ENCODE data around the gene GRID2. TPM values are rescaled to one million over a fixed set of nuclear protein-coding genes. Genes with fewer than 3 reads are reported as not detected.

Gene GRID2
- total and polyA plus RNA-seq, 2 experiments from 2014 or later, result 0.12 TPM; not detected in 1

GRCh38 chr4:93065790-93066189, 762.0 kb downstream of the GRID2 start:
- Histone ChIP-seq H3K27ac (no peak overlapping the region), H3K4me3 (no peak overlapping the region), H3K27me3 (no peaks in the 10 kb centered on the region), H3K36me3 (no peaks in the 10 kb centered on the region), H3K4me1 (ENCODE audit: low read depth) (no peaks in the 10 kb centered on the region), H3K9me3 (ENCODE audit: low read depth) (no peaks in the 10 kb centered on the region)
- DNase-seq (ENCODE audit: low read depth in 1 of 2, low spot score in 1 of 2), result no peak
- TF ChIP-seq CTCF (IDR thresholded peaks at IDR 0.05; ENCODE audit: low read depth, low read length), result no peak

GRCh38 chr4:93066749-93067148, 763.0 kb downstream of the GRID2 start:
- peak in 1 of 2 donors; percentile 1 for DNase-seq (ENCODE audit: low read depth in 1 of 2, low spot score in 1 of 2)
- Histone ChIP-seq H3K9me3 (ENCODE audit: low read depth) (no peaks in the 10 kb centered on the region), H3K4me3 (no peak overlapping the region), H3K4me1 (ENCODE audit: low read depth) (no peaks in the 10 kb centered on the region), H3K27ac (no peak overlapping the region), H3K36me3 (no peaks in the 10 kb centered on the region), H3K27me3 (no peaks in the 10 kb centered on the region)
- no peak for TF ChIP-seq CTCF (IDR thresholded peaks at IDR 0.05; ENCODE audit: low read depth, low read length)

DNA sequence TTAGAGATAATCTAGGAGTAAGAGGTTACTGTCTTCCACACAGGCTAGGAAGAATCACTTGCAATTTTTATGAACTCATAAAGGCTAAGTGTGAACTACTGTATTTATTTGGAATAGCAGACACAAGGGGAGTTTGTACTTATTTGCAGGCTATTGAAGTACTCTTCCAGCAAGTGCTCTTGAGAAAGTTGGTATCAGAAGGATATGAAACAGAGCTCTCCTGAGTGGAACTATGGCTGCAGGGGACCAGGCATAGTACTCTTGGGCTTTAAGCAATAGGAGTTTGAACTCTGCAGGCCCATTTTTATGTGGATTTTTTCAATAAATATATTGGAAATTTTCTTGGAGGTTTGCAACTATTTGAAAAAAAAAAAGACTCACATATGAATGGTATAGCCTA, 768.5 kb downstream of the GRID2 start:
- Histone ChIP-seq H3K27ac (no peak overlapping the region), H3K9me3 (ENCODE audit: low read depth) (no peaks in the 10 kb centered on the region), H3K4me3 (no peak overlapping the region), H3K4me1 (ENCODE audit: low read depth) (no peaks in the 10 kb centered on the region), H3K36me3 (no peaks in the 10 kb centered on the region), H3K27me3 (no peaks in the 10 kb centered on the region)
- TF ChIP-seq CTCF (IDR thresholded peaks at IDR 0.05; ENCODE audit: low read depth, low read length), result no peak
- DNase-seq (ENCODE audit: low read depth in 1 of 2, low spot score in 1 of 2), result no peak

- DNase-seq (ENCODE audit: low read depth in 1 of 2, low spot score in 1 of 2), result no peak
- Histone ChIP-seq H3K4me1 (ENCODE audit: low read depth) (no peaks in the 10 kb centered on the region), H3K27ac (no peak overlapping the region), H3K4me3 (no peak overlapping the region), H3K9me3 (ENCODE audit: low read depth) (no peaks in the 10 kb centered on the region), H3K36me3 (no peaks in the 10 kb centered on the region), H3K27me3 (no peaks in the 10 kb centered on the region)
- TF ChIP-seq CTCF (IDR thresholded peaks at IDR 0.05; ENCODE audit: low read depth, low read length), result no peak
These were observed 776.5 kb downstream of the GRID2 start for GRCh38 chr4:93080316-93080715.

DNA sequence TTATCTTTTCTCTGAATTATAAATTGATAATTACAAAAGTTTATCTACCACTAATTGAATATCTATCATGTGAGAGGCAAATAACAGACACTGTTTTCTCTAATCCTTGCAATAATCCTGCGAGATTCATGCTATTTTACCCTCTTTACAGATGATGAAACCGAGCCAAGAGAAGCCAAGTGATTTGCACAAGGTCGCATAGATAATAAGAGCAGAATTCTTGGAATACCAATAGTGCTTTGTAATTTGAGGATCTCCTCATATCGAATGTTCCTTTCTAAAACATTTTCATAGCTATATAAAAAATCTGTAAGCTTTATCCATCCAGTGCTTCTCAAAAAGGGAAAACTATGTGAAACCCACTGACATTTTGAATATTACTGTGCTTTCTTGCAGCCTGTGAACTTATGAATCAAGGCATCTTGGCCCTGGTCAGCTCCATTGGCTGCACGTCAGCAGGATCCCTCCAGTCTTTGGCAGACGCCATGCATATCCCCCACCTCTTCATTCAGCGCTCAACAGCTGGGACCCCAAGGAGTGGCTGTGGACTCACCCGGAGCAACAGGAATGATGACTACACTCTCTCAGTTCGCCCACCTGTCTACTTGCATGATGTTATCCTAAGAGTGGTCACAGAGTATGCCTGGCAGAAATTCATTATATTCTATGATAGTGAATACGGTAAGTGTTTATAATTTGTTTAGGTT, 781.0 kb downstream of the GRID2 start:
- Histone ChIP-seq H3K9me3 (ENCODE audit: low read depth) (no peaks in the 10 kb centered on the region), H3K36me3 (no peaks in the 10 kb centered on the region), H3K4me1 (ENCODE audit: low read depth) (no peaks in the 10 kb centered on the region), H3K27me3 (no peaks in the 10 kb centered on the region), H3K27ac (no peak overlapping the region), H3K4me3 (no peak overlapping the region)
- DNase-seq (ENCODE audit: low read depth in 1 of 2, low spot score in 1 of 2), result no peak
- no peak for TF ChIP-seq CTCF (IDR thresholded peaks at IDR 0.05; ENCODE audit: low read depth, low read length)

All from cardiac muscle cell (in vitro differentiated cells and primary cell).